ENCODE results near the gene FAM98A.

FAM98A gene

DNA sequence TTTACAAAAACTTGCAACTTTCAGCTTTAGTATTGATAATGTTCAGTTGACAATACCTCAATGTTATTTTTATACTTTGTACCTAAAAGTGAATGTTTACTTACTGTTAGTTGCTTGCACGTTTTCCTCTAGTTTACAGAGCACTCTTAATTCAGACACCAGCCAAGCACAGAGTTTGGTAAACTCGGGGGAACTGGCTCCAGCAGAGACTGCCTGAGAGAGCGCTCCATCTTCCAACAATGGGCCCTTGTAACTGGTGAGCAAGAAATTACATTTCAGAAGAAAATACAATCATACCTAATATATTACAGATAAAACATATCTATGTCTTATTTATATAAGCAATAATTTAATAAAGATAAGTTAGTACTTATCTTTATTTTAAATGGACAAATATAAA is 3.7 kb downstream of the FAM98A start:
- DNase-seq, result no peak

- DNase-seq, result no peak
Observed at GRCh38 chr2:33589444-33589843, 9.7 kb downstream of the FAM98A start.

- no peak for DNase-seq
Observed at GRCh38 chr2:33588232-33588631, 10.9 kb downstream of the FAM98A start.

- no peak for DNase-seq
Observed at GRCh38 chr2:33586766-33587165, 12.3 kb downstream of the FAM98A start.

- DNase-seq, result peak; percentile 9 to 53
Observed at GRCh38 chr2:33583194-33583938, 15.7 kb downstream of the FAM98A start.

DNA sequence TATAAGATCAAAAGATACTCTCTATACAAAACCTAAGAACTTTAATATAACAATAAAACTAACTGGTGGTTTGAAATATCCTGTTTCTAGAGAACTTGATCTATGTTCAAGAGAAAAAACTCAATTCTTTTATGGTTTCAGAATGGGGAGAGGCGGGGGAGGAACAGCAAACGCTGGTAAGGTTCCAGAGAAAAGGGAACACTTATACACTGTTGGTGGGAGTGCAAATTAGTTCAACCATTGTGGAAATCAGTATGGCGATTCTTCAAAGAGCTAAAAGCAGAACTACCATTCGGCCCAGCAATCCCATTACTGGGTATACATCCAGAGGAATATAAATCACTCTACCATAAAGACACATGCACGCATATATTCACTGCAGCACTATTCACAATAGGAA is 17.2 kb downstream of the FAM98A start:
- DNase-seq, result no peak

- DNase-seq, result no peak
Observed at GRCh38 chr2:33579227-33579626, 19.9 kb downstream of the FAM98A start.

DNA sequence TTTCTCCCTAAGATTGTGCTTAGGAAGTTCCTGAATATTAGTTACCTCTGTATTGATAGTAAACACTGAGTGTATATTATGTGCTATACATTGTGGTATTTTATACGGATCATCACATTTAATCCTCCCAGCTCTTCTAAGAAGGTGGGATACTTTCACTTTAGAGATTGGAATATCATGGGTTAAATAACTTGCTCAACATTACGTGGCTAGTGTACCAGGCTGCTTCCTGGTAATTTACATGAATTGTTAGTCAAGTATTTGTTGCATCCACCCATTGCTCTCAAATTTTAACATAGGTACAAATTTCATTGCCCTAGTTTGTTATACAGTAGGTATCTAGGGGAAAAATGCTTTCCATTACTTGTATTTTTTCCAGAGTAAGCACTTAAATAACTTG is 21.4 kb downstream of the FAM98A start:
- DNase-seq, result no peak

- DNase-seq, result no peak
Observed at GRCh38 chr2:33577084-33577483, 22.0 kb downstream of the FAM98A start.

DNA sequence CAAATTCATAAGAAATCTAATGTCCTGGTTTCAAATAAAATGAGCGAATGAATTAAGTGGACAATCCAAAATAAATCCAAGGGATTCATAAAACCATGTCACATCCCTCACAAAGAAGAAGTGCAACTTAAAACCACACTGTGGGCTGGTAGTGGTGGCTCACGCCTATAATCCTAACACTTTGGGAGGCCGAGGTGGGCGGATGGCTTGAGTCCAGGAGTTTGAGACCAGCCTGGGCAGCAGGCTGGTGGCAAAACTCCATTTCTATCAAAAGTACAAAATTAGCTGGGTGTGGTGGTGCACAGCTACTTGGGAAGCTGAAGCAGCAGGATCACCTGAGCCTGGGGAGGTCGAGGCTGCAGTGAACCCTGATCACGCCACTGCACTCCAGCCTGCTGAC is 25.4 kb downstream of the FAM98A start:
- DNase-seq, result no peak

GRCh38 chr2:33570681-33571080 is 28.4 kb downstream of the FAM98A start:
- DNase-seq, result no peak

GRCh38 chr2:33561872-33562271 is 37.2 kb downstream of the FAM98A start:
- no peak for DNase-seq

GRCh38 chr2:33560017-33560416 is 39.1 kb downstream of the FAM98A start:
- DNase-seq, result no peak

DNA sequence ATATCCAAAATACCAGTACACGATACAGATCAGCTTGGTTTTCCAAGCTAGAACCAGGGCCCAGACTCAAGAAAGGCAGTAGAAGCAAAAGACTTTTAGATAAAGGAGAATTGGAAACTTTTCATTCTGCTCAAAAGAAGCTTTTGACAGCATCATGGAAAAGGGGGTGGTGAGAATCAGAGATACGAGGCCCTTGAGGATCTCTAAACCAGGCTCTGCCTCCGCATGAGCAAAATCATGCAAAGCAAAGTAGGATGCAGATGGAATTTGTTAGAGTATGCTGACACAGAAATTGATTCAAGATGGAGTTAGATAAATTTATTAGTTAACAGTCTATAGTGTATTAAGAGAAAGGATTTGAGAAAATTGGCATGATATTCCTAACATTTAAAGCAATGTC is 39.8 kb downstream of the FAM98A start:
- no peak for DNase-seq

GRCh38 chr2:33555681-33556080 is 43.4 kb downstream of the FAM98A start:
- no peak for DNase-seq

DNA sequence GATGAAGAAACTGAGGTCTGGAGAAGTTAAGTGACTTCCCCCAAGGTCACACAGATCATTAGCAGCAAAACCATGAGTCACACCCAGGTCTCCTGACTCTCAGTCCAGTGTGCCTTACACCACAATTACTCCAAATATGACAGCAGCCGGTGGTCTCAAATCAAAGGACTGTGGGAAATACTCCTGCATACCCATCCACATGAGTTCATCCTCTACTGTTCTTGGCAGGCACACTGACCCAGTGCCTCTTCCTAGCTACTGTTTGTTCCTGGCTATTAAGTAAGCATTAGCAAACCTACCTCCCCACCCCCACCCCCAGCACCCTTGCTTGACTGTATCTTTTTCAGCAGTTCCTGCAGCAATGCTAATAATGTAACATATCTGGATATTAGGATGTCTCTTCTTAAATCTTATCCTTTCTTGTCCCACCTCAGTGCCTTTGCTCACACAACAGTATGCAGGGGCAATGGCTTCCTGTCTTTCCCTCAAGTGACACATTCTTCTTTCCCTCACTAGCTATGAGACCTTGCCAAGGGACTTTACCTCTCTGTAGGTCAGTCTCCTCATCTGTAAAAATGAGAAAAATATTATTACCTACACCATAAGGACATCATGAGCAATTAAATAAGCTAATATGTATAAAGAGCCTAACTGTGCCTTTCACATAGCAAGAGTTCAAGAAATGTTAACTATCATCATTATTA is 46.2 kb downstream of the FAM98A start:
- no peak for DNase-seq

- no peak for DNase-seq
Observed at GRCh38 chr2:33550206-33550605, 48.9 kb downstream of the FAM98A start.

GRCh38 chr2:33541243-33541642 is 57.9 kb downstream of the FAM98A start:
- DNase-seq, result no peak

DNA sequence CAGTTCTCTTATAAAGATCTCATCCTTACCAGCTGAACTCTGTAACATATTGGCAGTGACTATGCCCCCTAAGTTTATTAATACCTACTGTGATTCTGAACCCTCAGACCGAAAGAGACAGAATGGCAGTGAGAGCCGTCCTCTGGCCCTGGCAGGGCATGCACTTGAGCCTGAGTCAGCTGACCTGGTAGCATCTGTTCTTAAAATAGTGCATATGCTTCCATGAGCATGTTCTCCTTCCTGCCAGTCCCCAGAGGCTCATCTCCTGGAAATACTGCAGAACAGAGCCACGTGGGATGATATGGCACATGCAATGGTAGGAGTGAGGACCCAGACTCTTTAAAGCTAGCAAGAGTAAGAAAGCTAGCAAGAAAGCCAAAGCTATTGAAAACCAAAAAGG is 63.7 kb downstream of the FAM98A start:
- no peak for DNase-seq

All from SW 1271 (cell line).